ENCODE data around the gene TNP2. TPM values are rescaled to one million over a fixed set of nuclear protein-coding genes. Genes with fewer than 3 reads are reported as not detected.

The TNP2 gene
- total RNA-seq (2021; ENCODE audit: unreplicated experiment) (not detected), Bru-seq, nascent RNA (not detected), BruChase-seq, experiment 1, labeled RNA remaining after a 2-hour chase (not detected), BruChase-seq, experiment 2, labeled RNA remaining after a 6-hour chase (not detected)
- polyA plus RNA-seq (2012; ENCODE audit: insufficient read length): not detected
- long read RNA-seq: 0 reads

GRCh38 chr16:11268921-11269375 lies at the start of gene TNP2:
TNP2 (minus strand) TSS chr16:11269325; CDS start chr16:11269262, 63 bp downstream.
- CTCF ChIA-PET: no interaction called here

GRCh38 chr16:11318817-11319216 lies 49.7 kb upstream of the TNP2 start:
- Histone ChIP-seq H3K27me3 (ENCODE audit: control insufficient read depth, insufficient read depth, low read length) (no peaks in the 10 kb centered on the region), H3K27ac (ENCODE audit: low read length) (no peak overlapping the region), H3K9me3 (ENCODE audit: control insufficient read depth, insufficient read depth, low read depth, low read length) (no peaks in the 10 kb centered on the region), H3K36me3 (ENCODE audit: control insufficient read depth, insufficient read depth, low read length) (no peaks in the 10 kb centered on the region), H3K4me3 (ENCODE audit: low read depth in 2 of 2, low read length in 2 of 2) (no peak overlapping the region), H3K4me1 (ENCODE audit: control insufficient read depth, insufficient read depth, low read length) (peaks cover 2% of the 10 kb centered on the region; the same call in 1 of the 2 replicates)
- intact Hi-C loops (cut with micrococcal nuclease; ENCODE audit: unreplicated experiment) (no loop called here), in situ Hi-C loops (cut with HindIII; ENCODE audit: low pct_unique_long_range_greater_than_20kb, low sequenced_read_pairs) (no loop called here)
- ChIA-PET CTCF (interaction anchor here (0.6 kb wide), 1 partner anchor 322 kb away, joined by 3 read pairs; no protein-coding TSS in a partner anchor), POLR2A (no interaction called here)
- BruUV-seq (replicated peaks): no TSS peak
- no peak for DNase-seq (ENCODE audit: low read depth, low spot score)
- no peak for TF ChIP-seq CTCF (IDR thresholded peaks at IDR 0.05)
- no peak for ATAC-seq

More at GRCh38 chr16:11268921-11269375, at the start of gene TNP2:
- intact Hi-C loops (cut with micrococcal nuclease; ENCODE audit: unreplicated experiment) (no loop called here), in situ Hi-C loops (cut with HindIII; ENCODE audit: low pct_unique_long_range_greater_than_20kb, low sequenced_read_pairs) (no loop called here)
- H3K9me3 ChIP-seq (ENCODE audit: control insufficient read depth, insufficient read depth, low read depth, low read length): no peaks in the 10 kb centered on the region
- H3K27me3 ChIP-seq (ENCODE audit: control insufficient read depth, insufficient read depth, low read length): no peaks in the 10 kb centered on the region
- BruUV-seq (replicated peaks): no TSS peak
- H3K4me1 ChIP-seq (ENCODE audit: control insufficient read depth, insufficient read depth, low read length): peaks cover 5% of the 10 kb centered on the region
- ATAC-seq (no peak), DNase-seq (ENCODE audit: low read depth, low spot score) (no peak)
- H3K27ac ChIP-seq (ENCODE audit: low read length): no peak within 1 kb of the TSS
- no peak for TF ChIP-seq TCF7L2 (IDR thresholded peaks at IDR 0.05; ENCODE audit: low read depth, low read length)
- no peak for TF ChIP-seq SIN3A (IDR thresholded peaks at IDR 0.05; ENCODE audit: borderline replicate concordance, insufficient read depth, low read depth, low read length)
- TF ChIP-seq POLR2AphosphoS5 (IDR thresholded peaks at IDR 0.05; ENCODE audit: low read depth, low read length): no peak
- TF ChIP-seq CTCF (IDR thresholded peaks at IDR 0.05): no peak
- no peak for TF ChIP-seq REST (IDR thresholded peaks at IDR 0.05; ENCODE audit: insufficient read depth in 1 of 2, low read depth in 2 of 2, low read length in 1 of 2)
- POLR2A ChIA-PET: no interaction called here
- no peak within 1 kb of the TSS for H3K4me3 ChIP-seq (ENCODE audit: low read depth in 2 of 2, low read length in 2 of 2)
- H3K36me3 ChIP-seq (ENCODE audit: control insufficient read depth, insufficient read depth, low read length): no peaks in the 10 kb centered on the region

Data from Panc1 (cell line).